Posterior cingulate gyrus (tissue), 11 donors: ENCODE data around the gene ZFYVE21.
"Not testable (repeated sequence)": the region's sequence is repeated elsewhere in the genome, so short reads cannot be mapped to it uniquely, and the experiment has no call there.

Source experiments
- DNase-seq, 10 donors: peaks; one replicate each; pipeline versions ENCODE4 v3.0.0 to v3.0.0-alpha.2; 2020 to 2021; ENCODE audit warnings: mixed read lengths in 3 of 10
- intact Hi-C: fragments of 100-400 bp; cut with DNase I; formaldehyde crosslinking; loops from one replicate; pipeline ENCODE4 v1.15.1; 2023

Gene ZFYVE21

DNA sequence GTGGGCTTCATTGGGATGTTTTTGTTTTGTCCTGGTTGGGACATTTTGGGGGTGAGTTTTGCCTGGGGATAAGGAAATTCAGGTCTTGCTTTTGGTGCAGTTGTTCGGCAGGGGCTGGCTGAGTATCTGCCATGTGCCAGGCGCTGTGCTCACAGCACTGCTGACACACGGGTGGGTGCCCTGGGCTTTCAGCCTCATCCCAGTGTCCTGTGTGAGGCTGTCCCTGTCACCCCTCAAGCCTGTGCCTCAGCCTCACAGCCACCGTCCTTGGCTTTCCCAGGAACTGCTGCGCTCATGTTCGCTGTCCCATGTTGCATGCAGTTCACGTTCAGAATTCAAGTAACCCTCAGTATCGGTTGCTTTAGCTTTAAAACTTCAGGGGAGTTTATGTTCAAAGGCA lies 25.3 kb upstream of the ZFYVE21 start:
- intact Hi-C loops, result no loop called here
- peak in 3 of 10 donors; percentile 36 to 59 (median 50) for DNase-seq

DNA sequence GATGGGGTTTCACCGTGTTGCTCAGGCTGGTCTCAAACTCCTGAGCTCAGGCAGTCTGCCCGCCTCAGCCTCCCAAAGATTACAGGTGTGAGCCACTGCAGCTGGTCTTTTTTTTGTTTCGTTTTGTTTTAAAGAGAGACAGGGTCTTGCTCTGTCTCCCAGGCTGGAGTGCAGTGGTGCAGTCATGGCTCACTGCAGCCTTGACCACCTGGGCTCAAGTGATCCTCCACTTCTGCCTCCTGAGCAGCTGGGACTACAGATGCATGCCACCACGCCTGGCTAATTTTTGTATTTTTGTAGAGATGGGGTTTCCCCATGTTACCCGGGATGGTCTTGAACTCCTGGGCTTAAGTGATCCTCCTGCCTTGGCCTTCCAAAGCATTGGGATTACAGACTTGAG lies 24.0 kb upstream of the ZFYVE21 start:
- intact Hi-C loops, result not testable (repeated sequence)
- peak in 1 of 10 donors; percentile 34 for DNase-seq

DNA sequence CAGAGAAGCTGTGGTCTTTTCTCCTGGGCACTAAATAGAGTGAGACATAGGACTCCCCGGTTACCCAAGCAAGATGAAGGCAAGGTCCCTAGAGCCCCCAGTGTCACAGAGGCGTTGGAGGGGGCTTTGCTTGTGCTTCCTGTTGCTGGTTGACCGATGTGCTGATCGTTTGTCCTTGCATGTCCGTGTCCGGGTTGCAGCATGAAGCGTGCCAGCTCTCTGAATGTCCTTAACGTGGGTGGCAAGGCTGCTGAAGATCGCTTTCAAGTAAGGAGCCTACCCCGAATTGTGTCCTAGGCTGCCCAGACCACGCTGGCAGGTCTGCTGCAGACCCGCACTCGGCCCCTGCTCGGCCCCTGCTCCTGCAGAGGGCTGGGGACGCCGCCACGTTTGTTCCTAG lies 23.5 kb upstream of the ZFYVE21 start:
- DNase-seq, result peak in 3 of 10 donors; percentile 24 to 82 (median 49)
- intact Hi-C loops, result no loop called here

DNA sequence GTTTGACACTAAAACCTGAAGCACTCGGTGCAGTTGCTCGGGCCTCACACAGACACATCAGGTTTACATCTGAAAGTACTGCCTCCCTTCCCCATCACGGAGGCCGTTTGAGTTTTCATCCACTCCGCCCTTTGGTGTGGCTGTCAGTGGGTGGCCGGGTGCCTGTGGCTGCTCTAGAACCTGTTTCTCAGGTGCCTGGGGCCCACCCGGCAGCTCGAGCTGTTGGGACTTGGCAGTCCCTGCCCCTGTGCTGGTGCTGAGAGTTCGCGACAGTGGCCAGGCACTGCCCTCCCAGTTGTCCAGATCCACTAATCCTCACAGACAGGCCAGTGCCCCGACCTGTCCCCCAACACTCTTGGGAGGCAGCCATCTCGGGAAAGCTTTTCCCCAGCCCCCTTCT lies 22.7 kb upstream of the ZFYVE21 start:
- intact Hi-C loops, result no loop called here
- DNase-seq, result peak in 3 of 10 donors; percentile 44 to 81 (median 66)

DNA sequence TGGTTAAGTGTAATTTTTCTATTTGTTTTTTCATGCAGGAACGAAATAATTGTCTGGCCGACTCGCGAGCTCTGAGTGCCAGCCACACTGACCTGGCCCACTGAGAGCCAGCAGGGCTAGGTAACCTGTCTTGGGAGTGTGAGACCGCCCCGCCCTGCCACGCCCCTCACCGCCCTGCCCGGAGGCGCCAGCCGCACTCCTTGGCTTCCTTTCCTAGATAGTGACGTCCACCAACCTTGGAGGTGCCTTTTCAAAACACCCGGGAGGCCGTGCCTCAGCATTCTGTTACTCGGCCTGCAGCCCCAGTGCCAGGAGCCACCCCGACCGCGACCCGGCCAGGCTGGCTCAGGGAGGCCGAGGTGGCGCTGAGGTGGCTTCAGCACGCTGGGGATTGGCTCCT lies 22.1 kb upstream of the ZFYVE21 start:
- intact Hi-C loops, result no loop called here
- peak in 3 of 10 donors; percentile 57 to 82 (median 71) for DNase-seq

DNA sequence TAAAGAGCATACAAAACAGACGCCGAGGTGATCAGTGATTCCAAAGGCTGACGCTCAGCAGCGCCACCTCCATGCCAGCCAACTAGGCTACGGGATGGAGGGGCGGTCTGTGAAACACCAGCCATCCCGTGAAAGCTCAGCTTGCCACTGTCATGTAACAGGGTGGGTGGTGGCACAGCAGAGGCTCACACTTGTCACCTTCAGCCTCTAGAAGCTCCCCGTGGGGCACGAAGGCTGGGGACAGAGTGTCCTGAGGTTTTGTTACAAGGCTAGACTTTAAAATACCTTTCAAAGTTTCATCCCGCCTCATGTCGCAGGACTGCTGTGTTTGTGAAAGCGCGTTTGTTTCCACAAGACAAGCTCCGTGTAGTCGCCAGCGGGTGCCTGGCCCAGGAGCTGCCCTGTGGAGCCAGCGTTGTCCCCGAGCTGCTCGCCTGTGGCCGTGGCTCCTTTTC lies 21.0 kb upstream of the ZFYVE21 start:
- intact Hi-C loops, result no loop called here
- peak in 3 of 10 donors; percentile 70 to 81 (median 80) for DNase-seq

DNA sequence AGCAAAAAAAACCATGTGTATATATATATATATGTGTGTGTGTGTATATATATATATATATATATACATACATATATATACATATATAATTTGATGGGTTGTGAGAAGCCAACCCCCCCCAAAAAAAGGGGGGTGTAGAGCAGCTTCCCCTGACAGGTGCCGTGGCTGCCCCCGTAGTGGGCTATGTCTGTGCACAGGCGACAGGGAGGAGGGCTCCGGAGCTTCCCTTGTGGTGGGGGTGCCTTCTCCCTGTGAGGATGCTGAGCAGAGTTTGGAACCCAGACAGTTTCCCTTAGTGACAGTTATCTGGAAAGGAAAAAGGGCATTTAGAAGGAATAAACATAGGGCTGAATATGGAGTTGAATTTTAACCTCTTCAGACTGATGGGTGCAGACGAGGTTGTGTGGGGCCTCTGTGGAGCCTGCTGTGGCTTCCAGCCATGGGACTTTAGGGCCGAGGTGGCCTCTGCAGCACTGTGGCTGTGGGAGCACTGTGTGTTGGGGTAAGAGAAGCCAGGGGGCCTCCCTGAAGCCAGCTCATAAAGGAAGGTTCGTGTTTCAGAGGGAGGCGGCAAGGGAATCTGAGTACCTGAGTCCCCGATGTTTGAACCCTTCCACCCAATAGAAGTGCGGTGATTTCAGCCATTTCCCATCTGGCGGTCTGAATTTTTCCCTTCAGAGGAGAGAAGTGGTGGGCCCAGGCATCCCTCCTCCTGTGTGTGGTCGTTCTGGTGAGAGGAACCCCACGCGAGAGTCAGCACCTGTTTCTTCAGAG lies 20.1 kb upstream of the ZFYVE21 start:
- peak in 2 of 10 donors; percentile 46 to 68 for DNase-seq
- intact Hi-C loops, result no loop called here

DNA sequence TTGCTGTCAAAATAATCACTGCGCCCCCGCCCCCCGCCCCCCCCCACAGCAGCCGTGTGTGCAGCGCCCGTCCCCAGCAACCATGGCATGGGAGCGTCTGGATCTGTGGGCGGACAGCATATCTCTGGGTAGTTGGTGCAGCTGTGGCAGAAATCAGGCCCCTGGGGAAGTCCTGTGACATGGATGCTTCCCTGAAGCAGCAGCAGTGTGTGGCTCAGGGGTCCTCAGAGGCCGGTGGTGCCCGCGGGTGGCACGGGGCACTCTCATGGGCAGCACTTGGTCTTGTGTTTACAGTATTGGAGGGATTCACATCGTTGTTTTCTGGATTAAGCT lies 19.6 kb upstream of the ZFYVE21 start:
- DNase-seq, result peak in 3 of 10 donors; percentile 73 to 88 (median 87)
- intact Hi-C loops, result no loop called here

DNA sequence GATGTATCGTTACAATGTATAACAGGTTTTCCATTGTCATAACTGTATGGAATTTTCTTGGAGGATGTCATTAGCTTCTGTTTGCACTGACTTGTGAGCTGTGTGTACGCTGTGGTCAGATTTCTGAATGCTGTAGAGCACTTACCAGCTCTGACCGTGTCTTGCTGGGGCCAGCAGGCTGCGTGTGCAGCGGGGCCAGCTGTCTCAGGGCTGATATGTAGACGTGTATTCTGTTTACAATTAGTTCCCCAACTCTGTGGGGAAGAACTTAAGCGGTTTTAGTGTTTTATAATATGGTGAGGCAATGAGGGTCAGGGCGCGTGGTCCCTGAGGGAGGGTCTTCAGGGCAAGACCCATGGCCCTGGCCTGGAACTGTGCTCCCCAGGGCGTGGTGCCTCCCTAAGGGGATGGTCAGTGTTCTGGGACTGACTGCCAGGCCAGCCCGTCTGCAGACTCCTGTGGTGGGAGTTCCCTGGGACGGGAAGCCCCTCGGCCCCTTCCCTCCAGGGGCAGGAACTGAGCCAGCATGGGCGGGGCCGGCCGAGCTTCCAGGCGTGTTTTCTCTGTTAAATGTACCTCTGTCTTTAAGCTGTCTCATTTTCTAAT lies 19.0 kb upstream of the ZFYVE21 start:
- intact Hi-C loops, result no loop called here
- DNase-seq, result peak in 3 of 10 donors; percentile 62 to 85 (median 78)

DNA sequence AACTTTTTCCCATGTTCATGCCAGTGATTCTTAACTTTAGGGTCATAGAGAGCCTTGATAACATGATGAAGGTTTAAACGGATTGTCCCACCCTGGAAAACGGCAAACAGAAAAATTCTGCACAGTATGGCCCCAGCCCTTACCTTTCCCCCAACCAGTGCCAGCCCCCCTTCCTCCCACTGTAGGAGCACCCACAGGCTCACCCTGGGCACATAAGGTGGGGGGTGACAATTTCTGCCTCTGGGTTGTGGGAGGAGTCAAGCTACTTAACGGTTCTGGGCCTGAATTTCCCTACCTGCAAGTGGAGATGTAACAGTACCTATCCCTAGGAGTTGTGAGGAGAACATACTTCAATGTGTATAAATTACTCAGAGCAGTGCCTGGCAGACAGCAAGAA lies 18.4 kb upstream of the ZFYVE21 start:
- intact Hi-C loops, result no loop called here
- DNase-seq, result peak in 2 of 10 donors; percentile 41 to 47

DNA sequence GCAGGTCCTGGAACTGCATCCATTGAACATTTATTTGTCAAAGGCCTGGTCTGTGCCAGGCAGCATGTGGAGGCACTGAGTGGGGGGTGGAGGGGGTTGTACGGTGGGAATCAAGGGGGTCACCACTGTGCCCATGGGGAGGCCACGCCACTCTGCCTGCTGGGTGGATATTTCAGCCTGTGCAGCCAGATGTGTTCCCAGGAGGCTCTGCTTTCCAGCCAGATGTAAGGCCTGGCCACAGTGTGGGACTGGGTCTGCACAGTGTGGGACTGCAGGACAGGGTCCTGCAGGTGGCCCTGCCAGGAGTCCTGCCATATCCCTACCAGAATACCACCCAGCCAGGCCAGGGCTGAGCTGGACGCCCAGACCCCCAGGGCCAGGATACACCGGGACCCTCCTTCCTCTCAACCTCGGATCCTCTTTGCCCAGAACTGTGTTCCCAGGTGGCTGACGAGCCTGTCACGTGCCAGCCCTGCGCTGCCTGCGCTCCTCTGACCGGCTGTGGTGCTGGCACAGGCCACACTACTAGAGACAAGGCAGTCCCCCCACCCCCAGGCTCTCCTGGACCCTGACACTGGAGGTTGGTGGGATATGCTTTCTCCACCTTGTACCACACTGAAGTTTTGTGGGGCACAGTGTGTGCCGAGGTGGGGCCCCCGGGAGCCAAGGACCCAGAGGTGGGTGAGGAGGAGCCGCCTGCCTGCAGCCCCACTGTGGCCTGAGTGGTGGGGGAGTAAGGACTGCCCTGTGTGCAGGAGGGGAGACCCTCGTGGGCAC lies 17.8 kb upstream of the ZFYVE21 start:
- peak in 4 of 10 donors; percentile 21 to 73 (median 64) for DNase-seq
- intact Hi-C loops, result no loop called here

DNA sequence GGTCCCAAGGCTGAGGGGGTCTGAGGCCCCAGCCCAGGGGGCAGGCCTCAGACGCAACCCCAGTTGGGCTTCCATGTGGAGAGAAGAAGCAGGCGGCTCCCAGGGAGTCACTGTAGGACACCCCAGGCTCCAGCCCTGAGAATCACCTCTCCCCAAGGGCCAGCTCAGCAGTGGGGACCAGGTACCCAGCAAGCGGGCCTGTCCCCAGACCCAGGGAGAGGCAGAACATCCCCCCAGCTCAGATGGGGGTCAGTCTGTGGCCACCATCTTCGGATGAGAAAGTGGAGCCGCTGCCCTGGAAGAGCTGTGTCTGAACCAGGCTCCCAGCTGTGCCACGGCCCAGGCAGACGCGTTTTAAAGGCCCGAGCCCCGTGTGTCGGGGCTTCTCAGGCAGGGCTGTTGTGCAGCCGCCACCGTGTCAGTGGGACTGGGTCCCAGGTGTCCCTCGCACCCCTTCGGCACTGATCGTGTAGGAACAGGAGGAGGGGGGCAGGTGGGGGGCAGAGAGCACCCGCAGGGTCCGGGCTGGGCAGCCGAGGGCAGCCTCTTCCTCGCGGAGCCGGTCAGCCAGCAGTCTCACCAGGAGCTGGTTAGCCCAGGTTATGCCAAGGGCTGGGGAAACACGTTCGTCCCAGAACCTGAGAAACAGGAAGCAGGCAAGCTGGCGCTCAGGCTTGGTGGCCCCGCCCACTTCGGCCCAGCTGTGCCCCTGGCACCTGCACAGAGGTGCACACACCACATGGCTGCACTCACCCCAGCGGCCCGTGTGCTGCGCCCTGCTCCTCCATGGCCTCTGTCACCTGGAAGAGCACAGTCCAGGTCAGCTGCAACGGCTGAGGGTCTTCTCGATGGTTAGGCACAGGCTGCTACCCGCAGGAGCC lies 17.0 kb upstream of the ZFYVE21 start:
- peak in 4 of 10 donors; percentile 17 to 83 (median 66) for DNase-seq
- intact Hi-C loops, result no loop called here

DNA sequence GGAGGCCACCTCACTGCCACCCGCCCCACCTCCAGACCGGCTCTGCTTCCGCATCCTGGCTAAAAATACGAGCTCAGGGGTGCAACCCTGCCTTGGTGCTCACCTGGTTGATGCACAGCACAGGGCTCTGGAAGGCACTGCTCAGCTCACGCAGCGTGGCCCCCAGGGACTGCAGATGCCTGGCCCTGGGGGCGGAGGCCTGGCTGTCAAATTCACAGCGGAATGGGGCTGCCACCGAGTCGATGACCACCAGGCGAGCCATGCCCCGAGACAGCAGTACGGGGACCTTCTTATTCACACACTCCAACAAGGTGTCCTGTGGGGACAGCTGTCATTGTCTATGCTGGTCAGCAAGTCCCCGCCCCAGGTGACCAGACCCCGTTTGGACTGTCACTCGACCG lies 16.3 kb upstream of the ZFYVE21 start:
- intact Hi-C loops, result no loop called here
- DNase-seq, result peak in 4 of 10 donors; percentile 16 to 83 (median 60)

DNA sequence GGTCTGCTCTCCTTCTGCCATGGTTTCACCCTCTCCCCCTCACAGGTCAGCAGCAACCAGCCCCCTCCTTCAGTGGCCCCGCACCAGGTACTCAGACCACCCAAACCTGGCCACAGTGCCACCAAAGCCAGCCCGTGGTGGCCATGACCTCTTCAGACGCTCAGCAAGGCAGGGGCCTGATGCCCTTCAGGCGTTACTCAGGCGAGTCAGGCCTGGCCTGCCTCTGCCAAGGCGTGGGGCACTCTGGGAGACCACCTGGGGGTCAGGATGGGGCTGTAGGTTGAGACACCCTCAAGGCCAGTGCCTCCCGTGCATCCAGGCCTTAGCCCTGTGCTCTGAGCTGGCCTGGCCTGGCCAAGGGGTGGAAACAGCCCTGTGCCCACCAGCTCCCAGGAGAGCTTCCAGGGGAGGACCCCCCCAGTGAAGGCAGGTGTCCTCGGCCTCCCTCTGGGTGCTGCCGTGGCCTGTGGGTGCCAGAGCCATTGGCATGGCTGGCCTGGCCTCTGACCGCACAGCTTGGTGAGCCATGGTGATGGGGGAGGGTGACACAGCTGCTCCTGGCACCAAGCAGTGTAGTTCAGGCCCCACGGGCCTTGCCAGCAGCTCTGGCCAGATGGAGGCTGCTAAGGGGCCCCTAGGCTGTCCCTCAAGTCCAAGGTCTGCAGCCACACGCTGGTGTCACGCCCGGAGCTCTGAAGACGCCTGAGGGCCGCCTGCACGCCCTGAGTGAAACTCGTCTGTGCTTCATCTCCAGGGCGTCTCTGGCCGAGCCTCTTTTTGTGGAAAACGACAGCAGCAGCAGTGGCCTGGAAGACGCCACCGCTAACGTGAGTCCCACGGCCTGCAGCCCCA lies 15.5 kb upstream of the ZFYVE21 start:
- intact Hi-C loops, result no loop called here
- peak; percentile 61 to 97 (median 70) for DNase-seq

DNA sequence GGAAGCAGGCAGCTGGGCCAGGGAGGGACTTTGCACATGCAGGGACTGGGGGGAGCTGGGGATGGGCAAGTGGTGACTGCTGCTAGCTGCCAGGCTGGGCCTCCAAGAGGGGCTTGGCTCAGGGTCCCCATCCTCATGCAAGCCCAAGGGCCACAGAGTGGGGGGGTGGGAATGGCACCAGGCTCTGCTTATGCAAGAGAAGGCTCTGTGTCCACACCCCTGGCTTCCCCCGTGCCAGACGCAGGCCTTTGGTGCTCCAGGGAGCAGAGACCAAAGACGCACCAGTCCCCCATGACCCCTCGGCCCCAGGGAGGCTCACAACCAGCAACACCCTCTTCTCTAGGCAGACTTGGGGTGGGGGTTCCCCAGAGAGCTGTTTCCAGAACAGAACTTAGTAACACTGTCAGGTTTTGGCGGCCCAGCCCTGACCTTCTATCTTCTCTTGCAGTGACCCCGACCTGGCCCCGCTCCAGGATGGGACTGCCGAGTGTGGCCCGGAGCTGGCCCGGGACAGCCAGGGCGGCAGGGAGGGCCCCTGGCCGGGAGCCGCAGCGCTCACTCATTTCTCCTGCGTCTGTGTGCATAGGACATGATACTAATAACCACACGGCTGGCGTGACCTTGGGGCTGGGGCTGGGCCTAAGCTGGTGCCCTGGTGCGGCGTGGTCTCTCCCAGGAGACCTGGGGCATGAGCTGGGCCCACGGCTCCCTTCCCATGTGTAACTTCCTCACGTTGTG lies 14.7 kb upstream of the ZFYVE21 start:
- DNase-seq, result peak in 4 of 10 donors; percentile 26 to 87 (median 68)
- intact Hi-C loops, result no loop called here

DNA sequence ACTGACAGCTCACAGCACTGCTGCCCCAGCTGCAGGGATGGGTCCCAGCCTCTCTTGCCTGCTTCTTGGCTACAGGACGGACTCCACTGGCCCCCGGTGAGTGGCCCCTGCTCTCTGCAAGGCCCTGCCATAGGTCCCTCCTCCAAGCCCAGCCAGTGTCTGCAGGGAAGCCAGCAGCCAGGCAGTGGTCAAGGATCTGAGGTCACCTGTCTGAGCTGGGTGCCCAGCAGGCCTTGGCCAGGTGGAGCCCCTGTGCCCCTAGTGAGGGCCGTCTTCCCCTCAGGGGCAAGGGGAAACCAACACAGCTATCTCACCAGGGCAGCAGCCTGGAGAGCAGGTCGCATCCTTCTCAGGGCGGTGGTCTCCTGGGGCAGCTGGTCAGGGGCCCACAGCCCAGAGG lies 13.5 kb upstream of the ZFYVE21 start:
- peak in 2 of 10 donors; percentile 76 to 80 for DNase-seq
- intact Hi-C loops, result no loop called here

DNA sequence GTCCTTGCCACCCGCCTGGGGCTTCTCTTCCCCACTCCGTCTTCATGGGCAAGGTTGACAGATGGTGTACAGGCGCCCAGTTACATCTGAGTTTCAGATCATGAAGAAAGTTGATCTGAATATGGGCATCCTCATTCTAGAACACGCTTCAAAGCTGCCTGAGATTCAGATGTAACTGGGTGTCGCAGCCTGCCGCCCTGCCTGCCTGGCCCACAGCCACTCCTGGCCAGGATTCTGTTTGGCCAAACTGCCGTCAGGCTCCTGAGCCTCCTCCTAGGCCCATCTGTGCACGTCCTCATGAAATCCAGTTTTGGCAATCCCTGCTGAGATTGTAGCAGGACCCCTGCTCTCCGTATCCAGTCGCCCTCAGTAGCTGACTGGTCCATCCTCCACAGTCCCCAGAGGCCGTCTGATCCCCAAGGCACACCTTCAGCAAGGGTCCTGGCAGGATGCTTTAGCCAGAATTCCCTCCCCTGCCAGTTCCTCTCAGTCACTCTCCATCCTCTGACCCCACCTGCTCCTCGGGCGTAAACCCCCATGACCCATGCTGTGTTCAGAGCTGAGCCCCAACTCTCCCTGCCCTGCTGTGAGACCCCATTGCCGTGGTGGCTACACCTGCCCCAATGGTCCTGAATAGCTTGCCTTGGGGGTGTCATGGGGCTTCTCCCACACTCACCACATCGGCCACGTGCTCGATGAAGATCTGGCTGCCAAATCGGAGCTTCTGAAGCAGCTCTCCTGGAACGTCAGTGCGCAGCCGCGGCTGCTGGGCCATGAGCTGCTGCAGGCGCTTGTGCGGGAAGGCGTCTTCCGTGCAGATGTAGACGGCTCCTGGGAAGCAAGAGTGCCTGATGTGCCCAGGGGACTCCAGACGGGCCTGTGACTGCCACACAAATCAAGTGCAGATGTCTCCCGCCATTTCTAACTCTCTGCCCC lies 12.8 kb upstream of the ZFYVE21 start:
- intact Hi-C loops, result no loop called here
- DNase-seq, result peak in 5 of 10 donors; percentile 49 to 93 (median 88)
